Upper lobe of left lung (tissue), 4 donors: ENCODE results near the gene CLC.

Source experiments
- CTCF ChIP-seq, 6 experiments: fragments of 450-650 bp in 4 of 6; fragments of 200-600 bp in 2 of 6; sonication (generic) in 2 of 6; IDR thresholded peaks; one replicate each; pipeline ENCODE4 v1.5.1; 2016 to 2019; ENCODE audit warnings: antibody characterized with exemption in 6 of 6
- EP300 ChIP-seq, 4 donors: sonication (generic); formaldehyde crosslinking; IDR thresholded peaks; one replicate each; pipeline ENCODE4 v1.5.1; 2017; ENCODE audit warnings: antibody characterized with exemption in 4 of 4, control low read depth in 2 of 4
- POLR2A ChIP-seq, 4 donors: fragments of 450-650 bp; IDR thresholded peaks; one replicate each; pipeline ENCODE4 v1.5.1; 2016 to 2017; ENCODE audit warnings: antibody characterized with exemption in 4 of 4, mild to moderate bottlenecking in 2 of 4

GRCh38 chr19:39768334-39768733, 30.5 kb upstream of the CLC start:
- TF ChIP-seq POLR2A (IDR thresholded peaks at IDR 0.05) = no peak
- TF ChIP-seq CTCF (IDR thresholded peaks at IDR 0.05) = no peak
- no peak for TF ChIP-seq EP300 (IDR thresholded peaks at IDR 0.05)
